Measurements from ENCODE around the gene LBR. TPM values are rescaled to one million over a fixed set of nuclear protein-coding genes. Genes with fewer than 3 reads are reported as not detected.

Gene LBR
- total RNA-seq, 3 donors from 2014 or later (not counting 1 experiment from before 2014, with no cell fraction given) = 161 to 179 (median 178) TPM

GRCh38 chr1:225364439-225364838 is 63.4 kb downstream of the LBR start:
- H3K27ac Mint-ChIP-seq = no peak overlapping the region
- no peaks in the 10 kb centered on the region for H3K9me3 Mint-ChIP-seq
- Histone ChIP-seq H3K27me3 (ENCODE audit: control insufficient read depth, insufficient read depth, low read length) (no peaks in the 10 kb centered on the region), H3K27ac (ENCODE audit: low read length) (no peak overlapping the region), H3K9me3 (ENCODE audit: control insufficient read depth, insufficient read depth, low read length) (no peaks in the 10 kb centered on the region), H3K36me3 (ENCODE audit: control insufficient read depth, insufficient read depth, low read length) (no peaks in the 10 kb centered on the region), H3K4me1 (ENCODE audit: control insufficient read depth, insufficient read depth, low read length) (no peaks in the 10 kb centered on the region), H3K4me3 (ENCODE audit: low read length) (no peak overlapping the region)
- intact Hi-C loops (cut with micrococcal nuclease) = no loop called here
- WGBS (ENCODE audit: insufficient coverage) = 94% methylated on average over 4 of the region's 6 CpGs
- H3K36me3 Mint-ChIP-seq = no peaks in the 10 kb centered on the region
- no peak for TF ChIP-seq CTCF (IDR thresholded peaks at IDR 0.05)
- peaks cover 0 to 20% of the 10 kb centered on the region in 2 donors for H3K27me3 Mint-ChIP-seq (ENCODE audit: low read depth in 2 of 2)
- H3K4me3 Mint-ChIP-seq = no peak overlapping the region
- ATAC-seq (no peak), DNase-seq (no peak)
- H3K4me1 Mint-ChIP-seq = peaks cover 0 to 7% of the 10 kb centered on the region in 2 donors

GRCh38 chr1:225362805-225363204 is 65.0 kb downstream of the LBR start:
- H3K9me3 Mint-ChIP-seq = no peaks in the 10 kb centered on the region
- H3K27me3 Mint-ChIP-seq (ENCODE audit: low read depth in 2 of 2) = peaks cover 4 to 33% of the 10 kb centered on the region in 2 donors
- TF ChIP-seq CTCF (IDR thresholded peaks at IDR 0.05) = no peak
- no peak overlapping the region for H3K4me3 Mint-ChIP-seq
- no peak for ATAC-seq
- no peaks in the 10 kb centered on the region for H3K36me3 Mint-ChIP-seq
- H3K4me1 Mint-ChIP-seq = peaks cover 0 to 7% of the 10 kb centered on the region in 2 donors
- Histone ChIP-seq H3K9me3 (ENCODE audit: control insufficient read depth, insufficient read depth, low read length) (no peaks in the 10 kb centered on the region), H3K27me3 (ENCODE audit: control insufficient read depth, insufficient read depth, low read length) (no peaks in the 10 kb centered on the region), H3K4me1 (ENCODE audit: control insufficient read depth, insufficient read depth, low read length) (no peaks in the 10 kb centered on the region), H3K36me3 (ENCODE audit: control insufficient read depth, insufficient read depth, low read length) (no peaks in the 10 kb centered on the region), H3K27ac (ENCODE audit: low read length) (no peak overlapping the region), H3K4me3 (ENCODE audit: low read length) (no peak overlapping the region)
- intact Hi-C loops (cut with micrococcal nuclease) = no loop called here
- no peak for DNase-seq
- H3K27ac Mint-ChIP-seq = no peak overlapping the region

- H3K4me1 Mint-ChIP-seq = peaks cover 0 to 7% of the 10 kb centered on the region in 2 donors
- TF ChIP-seq CTCF (IDR thresholded peaks at IDR 0.05) = no peak
- no peak overlapping the region for H3K27ac Mint-ChIP-seq
- no peak overlapping the region for H3K27ac ChIP-seq (ENCODE audit: low read length)
- H3K27me3 Mint-ChIP-seq (ENCODE audit: low read depth in 2 of 2) = peaks cover 4 to 31% of the 10 kb centered on the region in 2 donors
- DNase-seq = no peak
- H3K27me3 ChIP-seq (ENCODE audit: control insufficient read depth, insufficient read depth, low read length) = no peaks in the 10 kb centered on the region
- no peaks in the 10 kb centered on the region for H3K9me3 Mint-ChIP-seq
- no peaks in the 10 kb centered on the region for H3K4me1 ChIP-seq (ENCODE audit: control insufficient read depth, insufficient read depth, low read length)
- H3K36me3 ChIP-seq (ENCODE audit: control insufficient read depth, insufficient read depth, low read length) = no peaks in the 10 kb centered on the region
- H3K4me3 Mint-ChIP-seq = no peak overlapping the region
- no peaks in the 10 kb centered on the region for H3K36me3 Mint-ChIP-seq
- no CpG with 5 or more reads among the region's 1 CpG for WGBS (ENCODE audit: insufficient coverage)
- no peaks in the 10 kb centered on the region for H3K9me3 ChIP-seq (ENCODE audit: control insufficient read depth, insufficient read depth, low read length)
- intact Hi-C loops (cut with micrococcal nuclease) = no loop called here
- H3K4me3 ChIP-seq (ENCODE audit: low read length) = no peak overlapping the region
- ATAC-seq = no peak
These were observed 66.7 kb downstream of the LBR start for GRCh38 chr1:225361176-225361575.

GRCh38 chr1:225360119-225360518 is 67.7 kb downstream of the LBR start:
- H3K4me3 Mint-ChIP-seq = no peak overlapping the region

More at GRCh38 chr1:225360119-225360518, 67.7 kb downstream of the LBR start:
- Histone ChIP-seq H3K4me3 (ENCODE audit: low read length) (no peak overlapping the region), H3K9me3 (ENCODE audit: control insufficient read depth, insufficient read depth, low read length) (no peaks in the 10 kb centered on the region), H3K27ac (ENCODE audit: low read length) (no peak overlapping the region), H3K27me3 (ENCODE audit: control insufficient read depth, insufficient read depth, low read length) (peaks cover 2% of the 10 kb centered on the region), H3K4me1 (ENCODE audit: control insufficient read depth, insufficient read depth, low read length) (no peaks in the 10 kb centered on the region), H3K36me3 (ENCODE audit: control insufficient read depth, insufficient read depth, low read length) (no peaks in the 10 kb centered on the region)
- Mint-ChIP-seq H3K27ac (no peak overlapping the region), H3K9me3 (no peaks in the 10 kb centered on the region), H3K4me1 (peaks cover 0 to 7% of the 10 kb centered on the region in 2 donors), H3K27me3 (ENCODE audit: low read depth in 2 of 2) (peaks cover 7 to 32% of the 10 kb centered on the region in 2 donors), H3K36me3 (no peaks in the 10 kb centered on the region)
- intact Hi-C loops (cut with micrococcal nuclease) = no loop called here
- TF ChIP-seq CTCF (IDR thresholded peaks at IDR 0.05) = no peak
- ATAC-seq (no peak), DNase-seq (no peak)
- WGBS (ENCODE audit: insufficient coverage) = 99% methylated on average over 4 of the region's 4 CpGs

Data from natural killer cell (primary cell).